ENCODE measurements around the gene EPS15. TPM values are rescaled to one million over a fixed set of nuclear protein-coding genes. Genes with fewer than 3 reads are reported as not detected.

EPS15 gene
- total RNA-seq, 4 donors from 2014 or later, result 49.8 to 84.3 (median 62.5) TPM

DNA sequence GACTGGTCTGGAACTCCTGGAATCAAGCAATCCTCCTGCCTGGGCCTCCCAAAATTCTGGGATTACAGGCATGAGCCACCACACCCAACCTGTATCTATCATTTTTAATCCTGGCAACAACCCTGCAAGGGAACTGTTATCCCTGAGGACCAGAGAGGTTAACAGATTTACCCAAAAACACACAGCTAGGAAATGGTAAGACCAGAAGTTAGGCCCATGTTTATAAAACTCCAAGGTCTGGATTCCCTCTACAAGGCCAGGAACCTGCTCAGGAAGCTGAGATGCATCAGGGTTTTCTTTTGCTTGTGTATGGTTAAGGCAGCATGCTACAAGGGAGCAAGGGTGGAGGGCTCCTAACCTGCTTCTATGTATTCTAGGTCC lies 170.9 kb downstream of the EPS15 start:
- peaks cover 5 to 13% (median 11%) of the 10 kb centered on the region in 4 donors for H3K4me1 ChIP-seq
- no peak for DNase-seq (ENCODE audit: extremely low spot score)
- no peak for TF ChIP-seq EP300 (IDR thresholded peaks at IDR 0.05)
- TF ChIP-seq, protein P1, sequence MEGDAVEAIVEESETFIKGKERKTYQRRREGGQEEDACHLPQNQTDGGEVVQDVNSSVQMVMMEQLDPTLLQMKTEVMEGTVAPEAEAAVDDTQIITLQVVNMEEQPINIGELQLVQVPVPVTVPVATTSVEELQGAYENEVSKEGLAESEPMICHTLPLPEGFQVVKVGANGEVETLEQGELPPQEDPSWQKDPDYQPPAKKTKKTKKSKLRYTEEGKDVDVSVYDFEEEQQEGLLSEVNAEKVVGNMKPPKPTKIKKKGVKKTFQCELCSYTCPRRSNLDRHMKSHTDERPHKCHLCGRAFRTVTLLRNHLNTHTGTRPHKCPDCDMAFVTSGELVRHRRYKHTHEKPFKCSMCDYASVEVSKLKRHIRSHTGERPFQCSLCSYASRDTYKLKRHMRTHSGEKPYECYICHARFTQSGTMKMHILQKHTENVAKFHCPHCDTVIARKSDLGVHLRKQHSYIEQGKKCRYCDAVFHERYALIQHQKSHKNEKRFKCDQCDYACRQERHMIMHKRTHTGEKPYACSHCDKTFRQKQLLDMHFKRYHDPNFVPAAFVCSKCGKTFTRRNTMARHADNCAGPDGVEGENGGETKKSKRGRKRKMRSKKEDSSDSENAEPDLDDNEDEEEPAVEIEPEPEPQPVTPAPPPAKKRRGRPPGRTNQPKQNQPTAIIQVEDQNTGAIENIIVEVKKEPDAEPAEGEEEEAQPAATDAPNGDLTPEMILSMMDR (IDR thresholded peaks at IDR 0.05), result no peak
- TF ChIP-seq POLR2AphosphoS5 (IDR thresholded peaks at IDR 0.05), result no peak
- TF ChIP-seq POLR2A (IDR thresholded peaks at IDR 0.05; ENCODE audit: low read depth), result no peak
- H3K9me3 ChIP-seq, result no peaks in the 10 kb centered on the region
- intact Hi-C loops (cut with DNase I), result no loop called here
- no peak overlapping the region for H3K4me3 ChIP-seq
- peaks cover 0 to 1% (median 0%) of the 10 kb centered on the region in 4 donors for H3K36me3 ChIP-seq
- peaks cover 6 to 35% (median 14%) of the 10 kb centered on the region in 4 donors for H3K27me3 ChIP-seq
- no peak overlapping the region for H3K27ac ChIP-seq (replicated peaks in 1 of 4)

DNA sequence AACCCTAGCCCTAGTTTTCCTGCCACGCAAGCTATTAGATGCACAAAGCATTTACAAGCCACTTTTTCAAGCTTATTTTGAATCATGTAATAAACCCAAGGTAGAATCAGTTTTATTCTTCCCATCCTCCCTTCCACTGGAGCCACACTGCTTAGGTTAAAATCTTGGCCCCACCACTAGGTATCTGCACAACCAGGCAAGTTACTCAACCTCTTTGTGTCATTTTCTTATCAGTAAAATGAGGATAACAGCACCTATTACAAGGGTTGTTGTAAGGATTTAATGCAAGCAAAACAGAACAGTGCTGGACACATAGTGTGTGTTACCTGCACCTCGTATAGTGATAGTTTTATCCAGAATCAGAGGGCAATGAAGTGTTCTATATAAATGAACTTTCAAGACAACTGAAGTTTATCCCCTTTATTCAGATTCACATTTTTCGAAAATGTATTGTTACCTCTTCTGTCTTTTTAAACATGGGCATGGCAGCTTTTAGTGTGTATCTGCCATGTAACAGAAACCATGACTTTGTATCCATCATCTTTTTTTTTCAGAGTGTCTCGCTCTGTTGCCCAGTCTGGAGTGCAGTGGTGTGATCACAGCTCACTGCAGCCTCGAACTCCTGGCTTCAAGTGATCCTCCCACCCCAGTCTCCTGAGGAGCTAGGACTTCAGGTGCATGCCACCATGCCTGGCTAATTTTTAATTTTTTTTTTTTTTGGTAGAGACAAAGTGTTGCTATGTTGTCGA lies 171.5 kb downstream of the EPS15 start:
- H3K36me3 ChIP-seq, result no peaks in the 10 kb centered on the region

DNA sequence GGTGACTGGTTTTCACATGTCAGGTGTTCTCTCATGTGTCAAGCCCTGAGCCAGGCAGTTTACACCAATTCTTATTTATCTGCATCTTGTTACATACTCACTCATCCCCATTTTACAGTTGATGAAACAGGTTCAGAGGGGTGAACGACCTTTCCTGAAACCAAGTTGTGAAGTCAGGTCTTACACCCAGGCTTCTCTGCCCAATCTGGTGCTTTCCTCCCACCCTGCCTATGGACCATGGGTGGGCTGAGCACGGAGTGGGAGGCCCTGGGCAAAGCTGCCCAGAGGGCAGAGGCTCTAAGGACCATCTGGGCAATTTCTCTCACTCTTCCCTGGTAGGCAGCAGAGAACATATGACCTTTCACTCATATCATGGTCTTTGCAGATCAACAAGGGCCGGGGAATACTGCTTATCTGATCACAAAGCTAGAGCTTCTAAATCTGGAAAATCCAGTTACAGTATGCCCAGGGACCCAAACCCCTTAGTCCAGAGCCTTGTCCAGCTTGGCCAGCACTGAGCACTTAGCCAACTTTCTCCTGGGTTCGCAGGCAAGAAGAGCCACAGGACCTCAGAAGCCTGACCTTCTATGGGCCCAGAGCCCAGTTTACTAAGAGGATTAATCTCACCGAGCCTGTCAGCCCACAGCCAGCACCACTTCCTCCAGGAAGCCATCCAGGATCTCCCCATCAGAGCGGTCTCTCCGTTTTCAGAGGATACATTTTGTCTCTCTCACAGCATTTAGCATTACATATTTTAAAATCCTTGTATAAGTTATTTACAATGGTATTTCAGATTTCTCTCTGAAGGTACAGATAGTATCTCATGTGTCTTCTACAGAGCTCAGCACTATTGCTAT lies 172.8 kb downstream of the EPS15 start:
- DNase-seq (ENCODE audit: extremely low spot score), result no peak
- Histone ChIP-seq H3K36me3 (no peaks in the 10 kb centered on the region), H3K27ac (replicated peaks in 1 of 4) (no peak overlapping the region), H3K4me3 (no peak overlapping the region), H3K27me3 (peaks cover 6 to 49% (median 14%) of the 10 kb centered on the region in 4 donors), H3K9me3 (no peaks in the 10 kb centered on the region), H3K4me1 (peaks cover 5 to 13% (median 11%) of the 10 kb centered on the region in 4 donors)
- intact Hi-C loops (cut with DNase I), result no loop called here
- WGBS, result 72% methylated on average over 7 of the region's 7 CpGs
- TF ChIP-seq POLR2A (IDR thresholded peaks at IDR 0.05; ENCODE audit: low read depth), result no peak
- TF ChIP-seq EP300 (IDR thresholded peaks at IDR 0.05), result no peak
- TF ChIP-seq POLR2AphosphoS5 (IDR thresholded peaks at IDR 0.05), result no peak
- TF ChIP-seq, protein P1 (IDR thresholded peaks at IDR 0.05), result no peak

More for the DNA sequence above, 171.5 kb downstream of the EPS15 start:
- intact Hi-C loops (cut with DNase I), result no loop called here
- H3K4me1 ChIP-seq, result peaks cover 5 to 13% (median 11%) of the 10 kb centered on the region in 4 donors
- TF ChIP-seq POLR2AphosphoS5 (IDR thresholded peaks at IDR 0.05), result no peak
- TF ChIP-seq, protein P1 (IDR thresholded peaks at IDR 0.05), result no peak
- no peak for TF ChIP-seq POLR2A (IDR thresholded peaks at IDR 0.05; ENCODE audit: low read depth)
- TF ChIP-seq EP300 (IDR thresholded peaks at IDR 0.05), result no peak
- peaks cover 6 to 40% (median 14%) of the 10 kb centered on the region in 4 donors for H3K27me3 ChIP-seq
- no peaks in the 10 kb centered on the region for H3K9me3 ChIP-seq
- H3K27ac ChIP-seq (replicated peaks in 1 of 4), result no peak overlapping the region
- no peak overlapping the region for H3K4me3 ChIP-seq
- 93% methylated on average over 6 of the region's 6 CpGs for WGBS
- no peak for DNase-seq (ENCODE audit: extremely low spot score)

DNA sequence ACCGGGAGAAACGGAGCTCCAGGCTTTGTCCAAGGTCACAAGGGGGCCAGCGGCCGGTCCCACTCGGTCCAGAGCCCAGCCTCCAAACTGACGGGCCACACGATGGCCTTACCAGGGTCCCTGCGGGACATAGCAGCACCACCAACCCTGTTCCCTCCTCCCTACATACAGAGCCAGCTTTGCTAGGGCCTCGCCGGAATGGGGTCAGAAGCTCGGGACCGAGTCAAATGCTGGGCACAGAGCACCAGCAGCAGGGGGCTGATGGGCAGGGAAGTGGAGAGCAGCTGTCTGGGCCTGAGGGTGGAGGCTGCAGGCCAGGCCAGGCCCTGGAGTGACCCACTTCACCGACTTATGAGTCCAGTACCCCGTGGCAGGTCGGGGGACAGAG lies 173.8 kb downstream of the EPS15 start:
- DNase-seq (ENCODE audit: extremely low spot score), result no peak
- TF ChIP-seq, protein P1 (IDR thresholded peaks at IDR 0.05), result no peak
- TF ChIP-seq POLR2A (IDR thresholded peaks at IDR 0.05; ENCODE audit: low read depth), result no peak
- peak in 1 of 2 donors; percentile 8 for TF ChIP-seq POLR2AphosphoS5 (IDR thresholded peaks at IDR 0.05)
- no peak for TF ChIP-seq EP300 (IDR thresholded peaks at IDR 0.05)
- intact Hi-C loops (cut with DNase I), result no loop called here

More for the DNA sequence above, 173.8 kb downstream of the EPS15 start:
- no peaks in the 10 kb centered on the region for H3K9me3 ChIP-seq
- H3K27ac ChIP-seq (replicated peaks in 1 of 4), result no peak overlapping the region
- peaks cover 5 to 13% (median 11%) of the 10 kb centered on the region in 4 donors for H3K4me1 ChIP-seq
- 70% methylated on average over 13 of the region's 15 CpGs for WGBS
- peak overlapping the region in 1 of 4 donors; percentile 7 for H3K4me3 ChIP-seq
- H3K36me3 ChIP-seq, result no peaks in the 10 kb centered on the region
- H3K27me3 ChIP-seq, result peaks cover 6 to 52% (median 14%) of the 10 kb centered on the region in 4 donors
